ENCODE data around the gene RANBP3.

GRCh38 chr19:5984600-5984999 lies 6.7 kb upstream of the RANBP3 start:
- TF ChIP-seq CTCF (conservative IDR thresholded peaks at IDR 0.05) (no peak), EZH2 (IDR thresholded peaks at IDR 0.05; ENCODE audit: low read depth) (no peak)

Measured in PC-9 (cell line).